ENCODE results near the gene B3GALNT2. TPM values are rescaled to one million over a fixed set of nuclear protein-coding genes. Genes with fewer than 3 reads are reported as not detected.
A peak's percentile ranks its signal among the peaks of the same experiment; 100 is the strongest.

Gene B3GALNT2
- total and polyA plus RNA-seq, 8 donors: 8.6 to 51.6 (median 37.4) TPM

DNA sequence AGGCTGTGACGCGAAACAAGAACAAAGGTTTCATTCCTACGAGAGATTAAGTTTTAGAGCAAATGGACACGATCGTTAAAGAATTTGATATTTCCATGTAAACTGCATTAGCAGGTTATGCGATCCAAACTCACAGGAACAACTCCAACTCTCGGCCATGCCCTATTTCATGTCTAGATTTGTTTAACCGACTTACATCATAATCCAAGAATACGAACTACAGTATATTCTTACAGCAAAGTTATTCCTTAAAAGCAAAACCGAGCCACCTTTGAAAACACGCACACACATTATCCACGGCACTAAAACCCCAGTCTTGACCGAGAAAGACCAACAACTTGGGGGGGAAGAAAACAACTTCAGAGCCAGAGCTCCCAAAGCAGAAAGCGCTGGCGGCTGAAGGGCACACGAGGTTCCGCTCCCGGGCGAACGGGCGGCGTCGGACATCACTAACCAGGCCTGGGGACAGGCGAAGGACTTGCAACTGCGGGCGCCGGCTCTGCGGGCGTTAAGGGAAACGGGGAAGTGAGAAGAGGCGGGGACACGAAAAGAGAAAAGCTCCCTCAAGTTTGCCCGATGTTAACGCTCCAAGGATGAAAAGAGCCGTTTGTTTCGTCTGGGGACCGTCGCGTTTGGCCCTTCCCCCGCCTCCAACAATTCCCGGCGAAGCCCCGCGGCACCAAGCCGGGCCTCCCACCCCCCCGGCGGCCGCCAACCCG is 690 bp downstream of the B3GALNT2 start:
- TF ChIP-seq, protein P1, sequence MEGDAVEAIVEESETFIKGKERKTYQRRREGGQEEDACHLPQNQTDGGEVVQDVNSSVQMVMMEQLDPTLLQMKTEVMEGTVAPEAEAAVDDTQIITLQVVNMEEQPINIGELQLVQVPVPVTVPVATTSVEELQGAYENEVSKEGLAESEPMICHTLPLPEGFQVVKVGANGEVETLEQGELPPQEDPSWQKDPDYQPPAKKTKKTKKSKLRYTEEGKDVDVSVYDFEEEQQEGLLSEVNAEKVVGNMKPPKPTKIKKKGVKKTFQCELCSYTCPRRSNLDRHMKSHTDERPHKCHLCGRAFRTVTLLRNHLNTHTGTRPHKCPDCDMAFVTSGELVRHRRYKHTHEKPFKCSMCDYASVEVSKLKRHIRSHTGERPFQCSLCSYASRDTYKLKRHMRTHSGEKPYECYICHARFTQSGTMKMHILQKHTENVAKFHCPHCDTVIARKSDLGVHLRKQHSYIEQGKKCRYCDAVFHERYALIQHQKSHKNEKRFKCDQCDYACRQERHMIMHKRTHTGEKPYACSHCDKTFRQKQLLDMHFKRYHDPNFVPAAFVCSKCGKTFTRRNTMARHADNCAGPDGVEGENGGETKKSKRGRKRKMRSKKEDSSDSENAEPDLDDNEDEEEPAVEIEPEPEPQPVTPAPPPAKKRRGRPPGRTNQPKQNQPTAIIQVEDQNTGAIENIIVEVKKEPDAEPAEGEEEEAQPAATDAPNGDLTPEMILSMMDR (IDR thresholded peaks at IDR 0.05): no peak
- intact Hi-C loops (cut with DNase I): no loop called here
- H3K4me3 ChIP-seq: peak overlapping the region; percentile 44 to 85 (median 72)
- peak overlapping the region; percentile 98 to 100 (median 98) for H3K27ac ChIP-seq
- ATAC-seq: peak in 3 of 4 donors; percentile 6 to 25 (median 8)
- peak; percentile 60 to 84 (median 66) for DNase-seq
- WGBS, 2 donors: 1% methylated on average over 47 to 49 of the region's 49 CpGs
- no peak for FAIRE-seq
- H3K4me1 ChIP-seq: peaks cover 7 to 15% (median 9%) of the 10 kb centered on the region in 3 donors
- no peaks in the 10 kb centered on the region for H3K9me3 ChIP-seq
- no peaks in the 10 kb centered on the region for H3K27me3 ChIP-seq
- no peaks in the 10 kb centered on the region for H3K36me3 ChIP-seq

DNA sequence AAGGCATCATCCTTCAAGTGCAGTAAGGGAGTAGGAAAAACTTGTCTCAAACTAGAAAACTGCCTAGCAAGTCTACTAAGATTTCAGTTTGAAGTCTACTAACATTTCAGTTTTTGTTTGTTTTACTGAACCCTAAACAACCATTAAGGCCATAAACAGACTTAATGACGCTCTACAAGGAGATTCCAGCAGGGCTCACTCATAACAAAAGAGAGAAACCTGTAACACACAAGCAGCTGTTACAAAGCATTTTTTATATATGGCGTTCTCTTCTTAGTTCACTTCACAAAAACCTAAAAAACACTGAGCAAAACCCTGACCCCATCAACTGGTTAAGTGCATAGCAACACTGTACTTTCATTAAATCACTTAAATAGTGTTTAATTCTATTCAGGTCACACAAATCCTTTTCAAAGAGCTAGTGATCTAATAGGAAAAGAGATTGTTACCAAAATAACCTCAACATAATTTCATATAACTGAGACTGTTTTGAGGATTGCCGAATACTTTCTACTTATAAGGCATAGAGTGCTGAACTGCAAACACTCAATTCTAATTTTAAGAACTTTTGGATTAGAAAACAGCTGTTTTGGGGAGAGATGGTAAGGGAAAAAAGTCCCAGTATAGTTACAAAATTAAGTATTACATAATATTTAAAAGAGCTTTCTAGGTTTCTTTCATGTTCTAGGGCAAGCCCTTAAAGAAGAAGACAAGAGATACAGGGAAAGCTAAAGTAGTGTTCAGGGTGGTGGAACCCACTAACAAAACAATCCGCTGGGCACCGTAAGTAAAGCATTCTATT is 1.4 kb downstream of the B3GALNT2 start:
- no peak for ATAC-seq
- peak overlapping the region; percentile 98 to 100 (median 98) for H3K27ac ChIP-seq
- no peak for FAIRE-seq
- WGBS, 2 donors: 9 to 11% methylated on average over 5 of the region's 5 CpGs
- TF ChIP-seq, protein P1 (IDR thresholded peaks at IDR 0.05): no peak
- H3K9me3 ChIP-seq: no peaks in the 10 kb centered on the region
- intact Hi-C loops (cut with DNase I): no loop called here
- H3K27me3 ChIP-seq: no peaks in the 10 kb centered on the region
- no peaks in the 10 kb centered on the region for H3K36me3 ChIP-seq
- DNase-seq: no peak
- H3K4me3 ChIP-seq: peak overlapping the region; percentile 2 to 85 (median 72)
- peaks cover 7 to 16% (median 15%) of the 10 kb centered on the region in 3 donors for H3K4me1 ChIP-seq

DNA sequence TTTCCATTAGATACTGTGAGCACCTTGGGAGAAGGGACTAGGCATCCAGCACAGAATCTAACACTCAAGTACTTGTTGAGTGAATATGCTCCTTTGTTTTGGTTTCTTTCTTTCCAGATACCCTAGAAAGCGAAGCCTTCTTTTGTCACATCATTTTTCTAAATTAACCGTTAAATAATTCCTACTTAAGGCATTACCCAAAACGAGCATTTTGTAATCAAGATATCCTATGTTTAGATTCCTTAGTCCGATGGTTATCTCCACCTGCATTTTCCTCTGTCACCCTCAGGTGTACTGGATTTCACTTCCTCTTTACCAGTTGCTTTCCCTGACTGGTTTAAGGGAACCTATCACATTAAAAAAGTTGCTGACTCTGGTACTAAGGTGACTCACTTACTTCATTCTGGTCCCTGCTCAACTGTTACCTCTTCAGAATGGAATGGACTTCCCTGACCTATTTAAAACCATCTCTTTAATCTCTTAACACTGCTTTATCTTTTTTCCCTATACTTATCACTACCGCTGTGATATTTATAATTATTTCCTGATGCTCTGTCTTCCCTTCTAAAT is 3.2 kb downstream of the B3GALNT2 start:
- Histone ChIP-seq H3K36me3 (no peaks in the 10 kb centered on the region), H3K9me3 (no peaks in the 10 kb centered on the region), H3K27ac (peak overlapping the region in 2 of 4 donors; percentile 7 to 98), H3K27me3 (no peaks in the 10 kb centered on the region), H3K4me1 (peaks cover 4 to 17% (median 10%) of the 10 kb centered on the region in 3 donors), H3K4me3 (no peak overlapping the region)
- FAIRE-seq: no peak
- TF ChIP-seq, protein P1 (IDR thresholded peaks at IDR 0.05): no peak
- intact Hi-C loops (cut with DNase I): no loop called here
- no peak for ATAC-seq
- 59 to 60% methylated on average over 5 of the region's 5 CpGs for WGBS, 2 donors
- no peak for DNase-seq

DNA sequence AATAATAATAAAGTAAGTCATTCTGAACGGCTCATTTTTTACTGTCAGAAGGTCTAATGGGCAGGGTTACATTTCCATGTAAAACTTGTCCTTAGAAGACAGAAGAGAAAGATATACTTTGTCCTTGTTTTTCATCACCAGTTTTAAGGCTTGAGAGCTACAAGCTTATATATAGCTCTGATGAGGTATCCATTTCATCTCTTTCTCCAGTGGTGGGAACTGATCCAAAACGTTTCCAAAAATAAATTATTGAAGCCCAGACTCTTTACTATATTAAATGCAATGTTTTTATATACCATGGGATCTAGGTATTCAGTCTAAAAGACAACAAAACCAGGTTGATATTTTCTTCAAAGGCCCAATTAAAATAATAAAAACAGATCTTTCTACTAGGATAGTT is 8.7 kb downstream of the B3GALNT2 start:
- TF ChIP-seq, protein P1 (IDR thresholded peaks at IDR 0.05): no peak
- H3K27ac ChIP-seq: no peak overlapping the region
- H3K9me3 ChIP-seq: no peaks in the 10 kb centered on the region
- no peaks in the 10 kb centered on the region for H3K27me3 ChIP-seq
- H3K4me1 ChIP-seq: peaks cover 0 to 10% (median 0%) of the 10 kb centered on the region in 3 donors
- FAIRE-seq: no peak
- DNase-seq: no peak
- intact Hi-C loops (cut with DNase I): no loop called here
- peaks cover 3 to 50% (median 4%) of the 10 kb centered on the region in 3 donors for H3K36me3 ChIP-seq
- H3K4me3 ChIP-seq: no peak overlapping the region
- WGBS, 2 donors: 59 to 65% methylated on average over 2 of the region's 2 CpGs
- no peak for ATAC-seq

All from pancreas (tissue), 10 donors.